ENCODE results near the gene ZFYVE28.

DNA sequence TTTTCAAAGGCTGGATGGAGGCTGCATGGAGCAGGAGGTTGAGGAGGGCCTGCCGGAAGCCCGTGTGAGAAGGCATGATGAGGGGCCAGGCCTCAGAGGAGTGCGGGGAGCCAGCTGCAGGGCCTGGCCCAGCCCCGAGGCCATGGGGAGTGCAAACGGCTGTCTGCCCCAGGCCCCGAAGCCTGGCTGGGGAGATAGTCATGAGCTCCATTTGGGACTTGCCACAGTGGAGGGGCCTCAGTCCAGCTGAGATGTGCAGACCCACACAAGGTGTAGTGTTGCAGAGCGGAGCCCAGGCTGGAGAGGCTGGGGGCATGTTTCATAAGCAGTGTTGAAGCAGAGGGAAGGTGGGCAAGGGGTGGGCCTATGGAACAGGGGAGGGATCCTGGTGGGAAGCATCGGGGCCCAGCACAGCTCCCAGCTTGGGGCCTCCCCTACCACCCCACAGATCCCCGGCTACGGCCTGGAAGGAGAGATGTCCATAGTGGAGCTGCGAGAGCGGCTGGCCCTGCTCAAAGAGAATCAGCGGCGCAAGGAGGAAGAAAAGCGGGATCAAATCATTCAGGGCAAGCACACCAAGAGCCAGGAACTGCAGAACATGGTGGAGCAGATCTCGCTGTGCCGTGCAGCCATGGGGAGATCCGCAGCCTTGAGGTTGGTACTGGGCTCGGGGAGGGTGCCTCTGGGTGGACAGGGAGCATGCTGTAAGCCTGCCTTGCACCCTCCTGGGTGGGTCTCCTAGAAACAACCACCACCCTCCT is 41.3 kb upstream of the ZFYVE28 start:
- TF ChIP-seq CTCF (IDR thresholded peaks at IDR 0.05) (no peak), EZH2phosphoT487 (IDR thresholded peaks at IDR 0.05) (no peak)
